Head of caudate nucleus (tissue), 42 donors: ENCODE data around the gene ZNF212.
A peak's percentile ranks its signal among the peaks of the same experiment; 100 is the strongest.
"Not testable (repeated sequence)": the region's sequence is repeated elsewhere in the genome, so short reads cannot be mapped to it uniquely, and the experiment has no call there.

Source experiments
- DNase-seq, 42 donors: peaks; one replicate each; pipeline versions ENCODE4 v3.0.0 to v3.0.0-alpha.2; 2020 to 2021; ENCODE audit warnings: mixed read lengths in 7 of 42
- intact Hi-C: fragments of 100-400 bp; cut with DNase I; formaldehyde crosslinking; loops from one replicate; pipeline ENCODE4 v1.15.0; 2022

The ZNF212 gene

GRCh38 chr7:149216402-149216801 lies 23.0 kb upstream of the ZNF212 start:
- no peak for DNase-seq
- intact Hi-C loops = no loop called here

- no peak for DNase-seq
- intact Hi-C loops = no loop called here
Measured at GRCh38 chr7:149217570-149217969, 21.9 kb upstream of the ZNF212 start.

GRCh38 chr7:149218469-149219420 lies 20.7 kb upstream of the ZNF212 start:
- intact Hi-C loops = no loop called here
- peak in 2 of 42 donors; percentile 21 to 28 for DNase-seq

GRCh38 chr7:149220534-149220933 lies 18.9 kb upstream of the ZNF212 start:
- intact Hi-C loops = no loop called here
- DNase-seq = no peak

GRCh38 chr7:149223176-149223575 lies 16.3 kb upstream of the ZNF212 start:
- intact Hi-C loops = no loop called here
- no peak for DNase-seq

- intact Hi-C loops = no loop called here
- DNase-seq = no peak
Measured at GRCh38 chr7:149223761-149224160, 15.7 kb upstream of the ZNF212 start.

GRCh38 chr7:149224352-149224751 lies 15.1 kb upstream of the ZNF212 start:
- intact Hi-C loops = no loop called here
- DNase-seq = no peak

GRCh38 chr7:149225106-149225505 lies 14.3 kb upstream of the ZNF212 start:
- DNase-seq = no peak
- intact Hi-C loops = no loop called here

GRCh38 chr7:149225656-149226055 lies 13.8 kb upstream of the ZNF212 start:
- DNase-seq = no peak
- intact Hi-C loops = no loop called here

- intact Hi-C loops, DNase-seq: not testable (repeated sequence)
Measured at GRCh38 chr7:149226366-149226765, 13.1 kb upstream of the ZNF212 start.

- intact Hi-C loops = no loop called here
- no peak for DNase-seq
Measured at GRCh38 chr7:149226840-149227494, 12.5 kb upstream of the ZNF212 start.

GRCh38 chr7:149228831-149229471 lies 10.5 kb upstream of the ZNF212 start:
- DNase-seq = no peak
- intact Hi-C loops = no loop called here

- intact Hi-C loops = no loop called here
- DNase-seq = no peak
Measured at GRCh38 chr7:149229526-149229925, 9.9 kb upstream of the ZNF212 start.

- intact Hi-C loops = no loop called here
- DNase-seq = no peak
Measured at GRCh38 chr7:149232362-149232761, 7.1 kb upstream of the ZNF212 start.

GRCh38 chr7:149233655-149234204 lies 5.7 kb upstream of the ZNF212 start:
- DNase-seq, intact Hi-C loops: not testable (repeated sequence)

GRCh38 chr7:149237502-149237901 lies 1.9 kb upstream of the ZNF212 start:
- no peak for DNase-seq
- intact Hi-C loops = loop anchor here (5.0 kb wide), 1 partner anchor 40 kb away; the partner anchor contains the start of gene ZNF282

GRCh38 chr7:149238051-149238450 lies 1.4 kb upstream of the ZNF212 start:
- no peak for DNase-seq
- intact Hi-C loops = loop anchor here (5.0 kb wide), 1 partner anchor 41 kb away; the partner anchor contains the start of gene ZNF282

GRCh38 chr7:149240637-149241036 lies 1.2 kb downstream of the ZNF212 start:
- intact Hi-C loops = no loop called here
- DNase-seq = no peak

GRCh38 chr7:149241696-149242095 lies 2.2 kb downstream of the ZNF212 start:
- intact Hi-C loops = no loop called here
- DNase-seq = peak in 1 of 42 donors; percentile 12

- intact Hi-C loops = no loop called here
- DNase-seq = no peak
Measured at GRCh38 chr7:149245244-149245643, 5.8 kb downstream of the ZNF212 start.
